Mucosa of gallbladder (tissue), 1 donor: ENCODE data around the gene PGAM5. TPM values are rescaled to one million over a fixed set of nuclear protein-coding genes. Genes with fewer than 3 reads are reported as not detected.

Experiments
- DNase-seq: peaks from one replicate; pipeline ENCODE4 v3.0.0-alpha.2; 2020; ENCODE audit warnings: low spot score
- total RNA-seq: library from RNA; stranded (reverse); gene quantifications from one replicate; pipeline ENCODE4 v1.2.1, GENCODE V29; 2021
- donor health status: DM: no; HTN: no; CAD: no.

PGAM5 gene
- total RNA-seq, 1 donor from 2014 or later: 31.3 TPM

DNA sequence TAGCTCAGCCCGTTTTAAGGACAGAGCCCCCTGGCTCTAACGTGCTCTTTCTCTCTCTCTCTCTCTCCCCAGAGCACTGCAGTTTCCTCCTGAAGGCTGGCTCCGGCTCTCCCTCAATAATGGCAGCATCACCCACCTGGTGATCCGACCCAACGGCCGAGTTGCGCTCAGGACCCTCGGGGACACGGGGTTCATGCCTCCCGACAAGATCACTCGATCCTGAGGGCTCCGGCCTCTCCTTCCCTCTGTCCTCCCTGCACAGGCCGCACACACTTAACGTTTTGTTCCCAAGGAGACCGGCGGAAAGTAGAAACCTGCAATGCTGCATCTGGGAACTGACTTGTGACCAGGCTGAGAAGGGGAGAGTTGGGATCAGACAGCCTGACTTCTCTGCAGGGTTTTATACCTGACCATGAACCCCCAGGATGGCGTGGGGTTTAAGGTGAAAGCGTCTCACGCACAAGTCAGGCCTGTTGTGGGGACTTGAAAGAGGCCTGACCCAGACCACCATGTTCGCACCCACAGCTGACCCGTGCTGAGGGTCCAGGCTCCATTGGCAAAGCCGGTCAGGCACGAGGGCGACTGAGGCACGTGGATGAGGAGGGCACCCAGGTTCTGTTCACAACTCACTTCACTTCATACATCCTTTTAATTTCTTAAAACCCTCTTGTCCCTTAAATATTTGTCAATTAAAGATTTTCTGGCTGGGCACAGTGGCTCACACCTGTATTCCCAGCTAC lies 10.1 kb downstream of the PGAM5 start:
- no peak for DNase-seq

DNA sequence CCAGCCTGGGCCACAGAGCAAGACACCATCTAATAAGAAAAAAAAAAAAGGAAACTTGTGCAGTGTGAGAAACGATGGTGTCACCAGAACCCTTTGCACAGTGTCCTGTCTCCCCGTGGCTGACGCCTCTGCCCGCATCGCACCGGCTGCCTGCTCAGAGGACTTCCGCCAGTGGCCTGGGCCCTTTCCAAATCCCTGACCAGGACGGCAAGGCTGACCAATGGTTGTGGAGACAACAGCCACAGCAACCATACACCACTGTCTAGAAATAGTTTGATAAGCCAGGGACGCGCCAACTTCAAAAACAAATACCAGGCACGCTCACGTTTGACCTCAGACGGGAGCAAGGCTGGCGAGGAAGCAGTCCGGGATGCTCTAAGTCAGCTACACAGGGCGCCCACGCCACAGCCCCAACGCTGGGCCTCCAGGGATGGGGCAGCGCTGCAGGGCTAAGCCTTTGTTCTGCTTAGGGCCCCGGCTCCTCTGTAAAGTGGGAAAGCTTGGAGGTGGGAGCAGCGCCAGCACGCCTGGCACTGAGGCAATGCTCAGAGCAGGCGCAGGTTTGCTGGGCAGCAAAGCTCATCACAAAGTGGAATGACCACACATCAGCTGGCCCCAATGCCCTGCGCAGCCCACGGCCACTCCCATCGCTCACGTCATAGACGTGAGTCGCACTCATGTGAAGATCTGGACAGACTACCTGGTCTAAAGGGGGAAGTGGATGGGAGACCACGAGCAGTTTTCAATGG lies 12.5 kb downstream of the PGAM5 start:
- no peak for DNase-seq

DNA sequence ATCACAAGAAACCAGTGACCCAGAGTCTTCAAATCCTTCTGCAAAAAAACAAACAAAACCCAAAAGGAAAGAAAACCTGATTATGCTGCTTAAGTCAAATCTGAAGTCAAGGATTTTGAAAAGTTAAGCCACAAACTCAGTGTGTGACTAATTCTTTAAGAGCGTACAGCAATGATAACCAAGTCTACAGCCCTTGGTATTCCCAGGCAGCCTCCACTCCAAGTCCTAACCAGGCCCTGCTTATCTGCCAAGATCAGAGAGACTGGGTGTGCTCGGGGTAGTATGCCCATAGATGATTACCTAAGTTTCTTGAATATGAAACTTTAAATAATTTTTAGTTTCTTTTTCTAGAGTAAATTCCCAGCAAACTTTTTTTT lies 13.1 kb downstream of the PGAM5 start:
- DNase-seq: no peak

DNA sequence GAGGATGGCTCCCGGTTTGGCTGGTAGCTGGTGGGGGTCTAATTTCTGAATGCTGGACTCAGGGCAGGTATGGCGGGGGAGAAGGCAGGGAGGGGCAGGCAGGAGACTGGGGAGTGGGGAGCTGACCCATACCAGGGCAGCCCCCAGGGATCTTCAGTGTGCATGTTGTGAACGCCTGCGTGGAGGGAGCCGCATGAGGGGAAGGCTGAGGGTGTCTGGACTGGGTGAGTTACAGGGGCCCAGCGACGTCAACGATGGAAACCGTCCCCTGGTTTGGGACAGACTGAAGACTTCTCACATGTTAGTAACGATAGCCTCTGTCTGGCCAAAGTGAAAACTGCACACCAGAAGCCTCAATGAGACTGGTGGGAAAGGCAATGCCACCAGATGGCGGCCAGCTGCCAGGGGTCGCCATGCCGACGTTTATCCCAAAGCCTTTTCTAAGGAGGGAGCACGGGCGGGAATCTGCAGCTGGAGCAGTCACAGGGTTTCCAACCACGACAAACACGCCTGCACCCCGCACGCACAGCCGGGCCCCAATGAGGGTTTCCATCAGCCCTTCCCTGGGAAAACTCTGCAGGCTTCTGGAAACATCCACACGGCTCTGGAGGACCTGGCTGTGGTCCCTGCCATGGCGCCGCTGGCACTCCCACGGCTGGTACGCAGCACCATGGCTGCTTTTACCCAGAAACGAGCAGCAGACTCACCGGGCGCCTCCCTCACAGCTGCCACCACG lies 14.0 kb downstream of the PGAM5 start:
- DNase-seq: no peak

DNA sequence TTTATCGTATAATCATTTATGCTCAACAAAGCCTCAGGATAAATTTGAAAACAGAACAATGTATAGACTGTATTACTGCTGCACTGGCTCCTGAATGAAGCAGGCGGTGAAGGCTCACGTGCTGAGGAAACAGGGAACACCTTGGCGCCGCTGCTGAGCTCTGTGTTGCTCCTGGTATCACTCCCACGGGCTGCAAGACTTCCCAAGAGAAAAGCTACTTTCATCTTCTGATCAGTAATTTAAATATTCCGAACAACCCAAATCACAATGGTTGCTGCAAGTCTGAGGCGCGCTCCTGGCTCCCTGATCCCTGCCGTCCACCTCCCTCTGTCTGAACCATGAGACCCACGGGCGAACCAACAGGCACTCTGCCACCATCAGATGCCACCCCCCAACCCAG lies 15.7 kb downstream of the PGAM5 start:
- DNase-seq: no peak

GRCh38 chr12:132727091-132727794 lies 16.6 kb downstream of the PGAM5 start:
- DNase-seq: no peak

DNA sequence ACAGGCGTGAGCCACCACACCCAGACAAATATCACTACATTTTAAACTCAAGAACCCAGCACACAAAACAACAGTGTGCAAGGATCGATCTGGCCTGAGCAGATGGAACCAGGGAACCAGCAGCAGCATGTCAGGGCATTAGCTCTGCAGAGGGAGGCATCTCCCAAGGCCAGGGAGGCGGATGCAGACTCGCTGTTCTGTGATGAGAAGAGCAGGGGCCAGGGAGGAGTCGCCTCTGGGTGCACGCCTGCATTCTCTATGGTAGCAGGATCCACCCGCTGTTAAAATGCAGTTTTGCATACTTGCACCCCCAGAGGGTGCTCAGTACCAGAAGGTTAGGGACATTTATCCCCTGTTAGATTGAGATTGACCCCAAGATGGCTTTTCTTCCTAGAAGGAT lies 17.9 kb downstream of the PGAM5 start:
- DNase-seq: no peak

- no peak for DNase-seq
Observed at GRCh38 chr12:132729541-132730320, 19.1 kb downstream of the PGAM5 start.

- no peak for DNase-seq
Observed at GRCh38 chr12:132730353-132730752, 19.7 kb downstream of the PGAM5 start.

- DNase-seq: no peak
Observed at GRCh38 chr12:132731574-132731973, 20.9 kb downstream of the PGAM5 start.

DNA sequence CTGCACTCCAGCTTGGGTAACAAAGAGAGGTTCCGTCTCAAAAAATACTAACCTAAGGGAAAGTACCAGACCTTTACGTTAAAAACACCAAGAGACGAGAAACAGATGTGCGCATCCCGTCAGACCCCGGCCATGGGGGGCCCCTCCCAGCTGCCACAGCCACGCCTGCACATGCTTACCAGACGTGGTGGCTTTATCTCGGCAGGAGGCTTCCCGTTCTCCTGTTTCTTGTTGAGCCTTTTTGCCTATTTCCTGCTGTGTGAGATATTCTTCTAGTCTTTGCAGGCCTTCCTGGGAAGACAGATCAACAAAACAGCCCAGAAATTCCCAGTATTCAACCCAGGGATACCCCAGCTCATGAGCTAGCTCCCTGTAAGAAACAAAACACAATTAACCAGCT lies 23.6 kb downstream of the PGAM5 start:
- no peak for DNase-seq

GRCh38 chr12:132735496-132735895 lies 24.9 kb downstream of the PGAM5 start:
- DNase-seq: no peak

DNA sequence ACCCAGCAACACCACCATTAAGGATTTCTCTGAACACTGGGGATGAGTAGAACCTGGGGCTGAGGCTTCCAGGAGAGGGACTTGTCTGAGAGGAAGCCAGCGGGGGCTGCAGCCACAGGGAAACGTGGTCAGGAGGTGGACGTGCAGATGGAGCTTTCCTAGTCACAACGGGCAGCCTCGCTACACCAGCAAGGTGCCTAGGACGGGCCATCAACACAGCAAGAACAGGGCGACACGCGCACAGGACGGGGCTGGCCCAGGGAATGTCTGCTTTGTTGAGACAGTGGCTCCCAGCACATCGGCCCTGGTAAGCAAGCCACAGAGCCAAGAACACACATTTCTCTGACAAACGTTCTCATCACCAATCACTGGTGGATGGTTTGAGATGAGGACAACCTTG lies 25.7 kb downstream of the PGAM5 start:
- DNase-seq: no peak

- no peak for DNase-seq
Observed at GRCh38 chr12:132736913-132737312, 26.3 kb downstream of the PGAM5 start.

DNA sequence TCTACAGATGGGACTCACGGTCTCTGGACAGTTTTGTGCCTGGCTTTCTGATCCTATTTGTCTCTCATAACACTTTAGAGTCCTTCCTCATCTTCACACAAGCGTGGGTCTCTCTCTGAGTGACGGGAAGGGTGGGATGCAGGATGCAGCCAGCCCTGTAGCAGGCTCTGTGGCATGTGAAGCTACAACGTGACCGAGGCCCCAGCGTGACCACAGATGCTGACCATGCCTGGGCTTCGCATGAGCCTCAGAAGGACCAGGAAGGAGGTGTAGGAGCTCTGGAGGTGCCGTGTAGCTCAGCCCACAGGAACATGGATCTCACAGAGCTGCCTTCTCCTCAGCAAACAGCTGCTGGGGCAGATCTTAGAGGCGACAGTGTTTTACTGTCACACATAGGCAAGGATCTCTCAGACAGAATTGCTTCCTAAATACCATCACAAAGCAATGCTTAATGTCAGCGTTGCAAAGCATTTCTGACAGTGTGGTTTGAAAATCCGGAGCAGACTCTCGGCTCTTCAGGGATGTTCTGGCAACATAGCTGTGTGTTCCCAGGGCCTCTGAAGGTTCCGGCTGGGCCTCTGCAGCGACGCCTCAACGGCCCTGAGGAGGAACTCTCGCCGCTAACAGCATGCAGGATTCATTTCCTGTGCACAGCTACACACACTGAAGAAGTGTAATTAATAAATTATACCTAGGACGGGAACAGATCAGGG lies 29.1 kb downstream of the PGAM5 start:
- no peak for DNase-seq

DNA sequence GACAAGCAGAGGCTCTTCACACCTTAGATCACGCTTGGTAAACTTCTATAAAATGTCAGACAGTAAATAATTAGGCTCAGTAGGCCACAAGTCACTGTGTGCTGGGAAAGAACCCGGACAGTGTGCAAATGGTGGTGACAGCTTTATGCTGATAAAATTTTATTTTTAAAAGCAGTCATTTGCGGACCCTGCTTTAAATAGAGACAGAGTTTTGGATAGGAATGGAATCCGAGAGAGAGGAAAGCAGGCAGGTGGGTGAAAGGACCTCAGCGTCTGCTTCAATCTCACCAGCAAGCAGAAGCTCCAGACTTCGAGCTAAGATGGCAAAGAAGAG lies 29.6 kb downstream of the PGAM5 start:
- DNase-seq: no peak

DNA sequence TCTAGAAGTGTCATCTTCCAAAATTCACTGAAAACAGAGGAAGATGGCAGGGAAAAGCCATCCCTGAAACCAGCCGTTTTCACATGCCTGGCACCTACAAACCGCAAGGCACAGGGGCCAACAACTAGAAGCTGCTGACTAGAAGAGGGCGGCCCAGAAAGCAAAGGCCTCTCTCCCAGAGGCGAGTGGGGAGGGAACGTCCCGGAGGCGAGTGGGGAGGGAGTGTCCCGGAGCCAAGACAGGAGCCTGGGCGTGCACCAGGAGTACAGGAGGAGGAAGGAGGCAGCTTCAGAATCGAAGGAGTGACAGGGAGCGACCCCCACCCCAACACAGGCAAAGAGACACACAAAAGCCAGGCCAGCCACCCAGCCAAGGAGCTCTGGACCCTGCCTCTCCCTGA lies 30.0 kb downstream of the PGAM5 start:
- DNase-seq: no peak

DNA sequence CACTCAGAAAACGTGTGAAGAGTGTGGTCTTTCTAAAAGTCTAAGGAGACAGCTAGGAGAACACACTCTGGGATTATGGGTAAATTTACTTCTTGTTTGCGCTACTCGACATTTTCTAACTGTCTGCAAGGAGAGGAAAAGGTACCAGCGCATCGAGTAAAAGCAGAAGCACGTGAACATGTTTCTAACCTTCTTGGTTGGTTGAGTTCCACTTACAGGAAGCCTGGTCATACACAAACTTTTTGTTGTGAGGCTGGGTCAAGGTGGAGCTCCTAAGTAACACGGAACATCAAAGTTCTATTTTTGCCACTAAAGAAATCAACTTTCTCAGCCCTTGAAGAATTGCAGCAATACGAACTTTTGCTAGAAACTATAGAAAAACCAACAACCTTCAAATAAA lies 31.0 kb downstream of the PGAM5 start:
- DNase-seq: no peak

DNA sequence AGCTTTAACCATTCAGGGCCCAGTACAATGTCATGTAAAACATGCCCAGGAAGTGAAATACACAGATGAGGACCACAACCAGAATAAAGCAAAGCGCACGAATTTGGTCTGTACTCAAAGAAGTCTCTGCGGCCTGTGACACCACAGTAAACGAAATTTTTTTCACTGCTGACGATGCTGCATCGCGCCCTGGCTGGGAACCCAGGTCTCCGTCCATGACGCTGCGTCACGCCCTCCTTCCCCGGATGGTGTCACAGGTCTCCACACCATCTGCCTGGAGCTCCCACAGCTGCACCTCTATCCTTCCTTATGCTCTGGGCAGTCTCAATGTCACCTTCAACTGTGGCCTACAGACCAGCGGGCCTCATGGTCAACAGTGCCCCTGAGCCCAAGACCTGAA lies 33.2 kb downstream of the PGAM5 start:
- DNase-seq: no peak

DNA sequence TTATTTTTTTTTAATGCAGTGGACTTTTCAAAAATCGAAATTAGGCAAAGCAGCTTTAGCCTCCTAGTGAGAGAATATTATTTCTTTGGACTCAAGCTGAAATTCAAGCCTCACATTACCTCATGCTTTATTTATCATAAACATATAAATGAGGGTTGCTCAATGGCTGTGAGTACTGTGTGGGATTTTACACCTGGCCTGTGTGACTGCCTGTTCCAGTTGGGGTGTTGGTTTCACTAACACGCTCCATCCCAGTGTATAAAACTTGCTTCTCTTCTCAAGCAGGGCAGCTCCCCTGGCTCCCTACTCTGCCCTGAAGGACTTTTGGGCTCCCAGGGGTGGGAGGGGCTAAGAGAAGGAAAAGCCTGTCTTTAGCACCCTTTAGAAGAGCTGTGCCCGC lies 36.0 kb downstream of the PGAM5 start:
- DNase-seq: no peak

DNA sequence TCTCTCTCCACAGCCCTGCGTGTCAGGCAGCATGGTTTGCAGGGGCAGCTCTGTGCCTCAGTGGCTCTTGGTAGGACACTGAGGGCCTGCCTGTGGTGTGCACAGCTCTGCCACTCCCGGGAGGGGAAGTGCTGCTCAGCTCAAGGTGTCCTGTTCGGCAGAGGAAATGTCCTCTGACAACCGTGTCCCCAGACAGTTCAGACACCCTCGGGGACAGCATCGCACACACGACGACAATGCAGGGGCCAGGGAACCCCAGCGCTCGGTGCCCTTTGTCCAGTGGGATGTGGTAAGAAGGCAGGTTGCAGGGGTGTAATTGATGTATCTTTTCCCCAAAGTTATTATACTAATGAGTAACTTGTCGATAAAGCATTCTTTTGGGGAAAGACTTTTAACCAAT lies 36.8 kb downstream of the PGAM5 start:
- DNase-seq: no peak
